Adrenal gland (tissue), 12 donors: Measurements from ENCODE around the gene TAAR5. TPM values are rescaled to one million over a fixed set of nuclear protein-coding genes. Genes with fewer than 3 reads are reported as not detected.

Experiments
- DNase-seq, 7 donors: peaks; one replicate each; pipeline ENCODE4 v3.0.0-alpha.2; 2019 to 2020
- H3K27ac ChIP-seq, 5 donors: fragments of 200-600 bp; sonication (generic) in 4 of 5; 1 replicate in 3 of 5; 2 replicates in 2 of 5; pipeline versions ENCODE4 v1.5.1 to v1.8.0; 2016 to 2020; ENCODE audit warnings: mild to moderate bottlenecking in 1 of 5
- H3K27me3 ChIP-seq: fragments of 200-600 bp; 2 replicates; pipeline ENCODE4 v1.8.0; 2021
- H3K36me3 ChIP-seq, 2 donors: fragments of 200-600 bp; replicated peaks in 1 of 2; 1 replicate in 1 of 2; 2 replicates in 1 of 2; pipeline versions ENCODE4 v1.5.1 to v1.8.0; 2018 to 2022
- H3K4me1 ChIP-seq, 2 donors: fragments of 200-600 bp; replicated peaks in 1 of 2; 1 replicate in 1 of 2; 2 replicates in 1 of 2; pipeline versions ENCODE4 v1.5.1 to v1.8.0; 2018 to 2021
- H3K4me3 ChIP-seq, 4 donors: fragments of 200-600 bp; sonication (generic) in 3 of 4; one replicate each; pipeline ENCODE4 v1.5.1; 2016 to 2018
- H3K9me3 ChIP-seq, 3 donors: fragments of 200-600 bp; sonication (generic) in 1 of 3; replicated peaks in 1 of 3; 1 replicate in 2 of 3; 2 replicates in 1 of 3; pipeline versions ENCODE4 v1.5.1 to v1.8.0; 2016 to 2021
- POLR2A ChIP-seq, 2 donors: fragments of 450-650 bp; IDR thresholded peaks; one replicate each; pipeline ENCODE4 v1.6.1; 2017; ENCODE audit warnings: antibody characterized with exemption in 2 of 2, mild to moderate bottlenecking in 2 of 2, moderate library complexity in 1 of 2
- WGBS, 4 donors: extraction: QIAGEN DNeasy Blood & Tissue Kit in 2 of 4; methylation state at CpG; one replicate each; pipeline versions ENCODE4 v1.1.5 to v1.1.7; 2013 to 2017; 5-methylcytosine and 5-hydroxymethylcytosine counted together
- intact Hi-C, 2 donors: fragments of 100-400 bp; cut with DNase I; formaldehyde crosslinking; loops; one replicate each; pipeline versions ENCODE4 v1.14.1 to v1.15.0; 2022 to 2023
- polyA plus RNA-seq, 3 donors: library from polyadenylated mRNA; stranded (reverse); fragments of 200-250 nt in 2 of 3; fragments of 350-450 nt in 1 of 3; fragmentation: Illumina TruSeq in 1 of 3; extraction: RNeasy Lipid Tissue Mini Kit (QIAGEN cat#74804) in 1 of 3; gene quantifications; one replicate each; pipeline ENCODE4 v1.2.3, GENCODE V29; 2013 to 2014
- total RNA-seq, 9 donors: library from RNA; depleted of rRNA in 4 of 9; stranded (reverse); fragments of >200 nt in 4 of 9; fragments of 120-200 nt in 1 of 9; fragmentation: NEBNext Ultra II Directional in 1 of 9; extraction: Animal tissue kit (Norgen Biotek cat#: 25700) in 1 of 9; gene quantifications; one replicate each; pipeline versions ENCODE4 v1.1.0 to v1.2.4, GENCODE V29; 2013 to 2023
- TF ChIP-seq, protein P1 (sequence below), 6 experiments: fragments of 450-650 bp in 4 of 6; fragments of 200-600 bp in 2 of 6; sonication (generic) in 1 of 6; IDR thresholded peaks; 1 replicate in 5 of 6; 2 replicates in 1 of 6; pipeline versions ENCODE4 v1.5.1 to v1.8.0; 2016 to 2021; ENCODE audit warnings: antibody characterized with exemption in 6 of 6, mild to moderate bottlenecking in 2 of 6, moderate library complexity in 1 of 6
- donor health status: healthy with polysubstance abuse.
- donor health status: Bipolar disorder and iron deficiency.
- donor health status: DM: yes; HTN: yes; CAD: no.
- donor health status: DM: no; HTN: no; CAD: no.
- donor health status: DM: no; HTN: no; CAD: no.
- donor health status: DM: yes; HTN: yes; CAD: no.

The TAAR5 gene
- total and polyA plus RNA-seq, 12 donors: not detected

DNA sequence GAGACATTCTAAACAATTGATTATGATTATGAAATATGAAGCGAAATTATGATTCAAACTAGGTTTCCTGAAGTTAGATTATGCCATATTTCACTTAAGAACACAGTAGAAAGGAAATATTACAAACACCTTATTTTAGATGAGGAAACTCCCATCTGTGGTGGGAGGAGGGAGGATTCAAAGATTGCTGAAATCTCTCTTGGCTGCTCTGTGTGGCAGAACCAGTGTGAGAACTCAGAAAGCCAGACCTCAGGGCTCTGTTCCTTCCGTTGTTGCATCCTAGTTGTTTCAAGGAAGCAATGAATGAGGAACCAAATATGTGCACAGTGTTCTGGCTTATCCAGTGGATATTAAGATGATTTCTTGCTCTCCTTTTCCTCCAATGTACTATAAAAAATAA, 2.1 kb downstream of the TAAR5 start:
- Histone ChIP-seq H3K27ac (no peak overlapping the region), H3K36me3 (no peaks in the 10 kb centered on the region), H3K4me1 (no peaks in the 10 kb centered on the region), H3K4me3 (no peak overlapping the region), H3K9me3 (no peaks in the 10 kb centered on the region), H3K27me3 (no peaks in the 10 kb centered on the region)
- intact Hi-C loops: no loop called here
- peak in 1 of 7 donors; percentile 14 for DNase-seq
- WGBS, 4 donors: 41 to 55% (median 52%) methylated on average over 2 of the region's 2 CpGs
- TF ChIP-seq, protein P1, sequence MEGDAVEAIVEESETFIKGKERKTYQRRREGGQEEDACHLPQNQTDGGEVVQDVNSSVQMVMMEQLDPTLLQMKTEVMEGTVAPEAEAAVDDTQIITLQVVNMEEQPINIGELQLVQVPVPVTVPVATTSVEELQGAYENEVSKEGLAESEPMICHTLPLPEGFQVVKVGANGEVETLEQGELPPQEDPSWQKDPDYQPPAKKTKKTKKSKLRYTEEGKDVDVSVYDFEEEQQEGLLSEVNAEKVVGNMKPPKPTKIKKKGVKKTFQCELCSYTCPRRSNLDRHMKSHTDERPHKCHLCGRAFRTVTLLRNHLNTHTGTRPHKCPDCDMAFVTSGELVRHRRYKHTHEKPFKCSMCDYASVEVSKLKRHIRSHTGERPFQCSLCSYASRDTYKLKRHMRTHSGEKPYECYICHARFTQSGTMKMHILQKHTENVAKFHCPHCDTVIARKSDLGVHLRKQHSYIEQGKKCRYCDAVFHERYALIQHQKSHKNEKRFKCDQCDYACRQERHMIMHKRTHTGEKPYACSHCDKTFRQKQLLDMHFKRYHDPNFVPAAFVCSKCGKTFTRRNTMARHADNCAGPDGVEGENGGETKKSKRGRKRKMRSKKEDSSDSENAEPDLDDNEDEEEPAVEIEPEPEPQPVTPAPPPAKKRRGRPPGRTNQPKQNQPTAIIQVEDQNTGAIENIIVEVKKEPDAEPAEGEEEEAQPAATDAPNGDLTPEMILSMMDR (IDR thresholded peaks at IDR 0.05): no peak
- no peak for TF ChIP-seq POLR2A (IDR thresholded peaks at IDR 0.05)

DNA sequence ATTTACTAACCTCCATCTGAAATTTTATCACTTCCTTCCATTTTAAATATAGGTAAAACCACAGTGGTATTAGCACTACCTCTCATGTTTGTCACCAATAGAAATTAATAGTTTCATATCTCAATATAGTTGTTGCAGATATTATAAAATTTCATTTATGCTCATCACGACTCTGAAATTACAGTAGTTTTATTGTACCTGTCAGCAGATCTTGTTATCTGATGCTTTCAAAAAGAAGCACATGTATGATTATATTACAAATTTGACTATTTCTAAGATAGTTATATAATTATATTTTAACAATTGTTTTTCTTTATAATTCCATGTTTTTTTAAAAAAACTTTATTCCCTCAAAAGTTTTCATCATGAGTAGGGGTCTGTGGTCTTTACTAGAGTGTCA, 4.8 kb downstream of the TAAR5 start:
- intact Hi-C loops: no loop called here
- H3K4me3 ChIP-seq: no peak overlapping the region
- no peak for DNase-seq
- H3K4me1 ChIP-seq: no peaks in the 10 kb centered on the region
- no peaks in the 10 kb centered on the region for H3K9me3 ChIP-seq
- no peak overlapping the region for H3K27ac ChIP-seq
- TF ChIP-seq POLR2A (IDR thresholded peaks at IDR 0.05): no peak
- TF ChIP-seq, protein P1 (IDR thresholded peaks at IDR 0.05): no peak
- no peaks in the 10 kb centered on the region for H3K27me3 ChIP-seq
- WGBS, 4 donors: 58 to 76% (median 70%) methylated on average over 1 of the region's 1 CpG
- H3K36me3 ChIP-seq: no peaks in the 10 kb centered on the region

DNA sequence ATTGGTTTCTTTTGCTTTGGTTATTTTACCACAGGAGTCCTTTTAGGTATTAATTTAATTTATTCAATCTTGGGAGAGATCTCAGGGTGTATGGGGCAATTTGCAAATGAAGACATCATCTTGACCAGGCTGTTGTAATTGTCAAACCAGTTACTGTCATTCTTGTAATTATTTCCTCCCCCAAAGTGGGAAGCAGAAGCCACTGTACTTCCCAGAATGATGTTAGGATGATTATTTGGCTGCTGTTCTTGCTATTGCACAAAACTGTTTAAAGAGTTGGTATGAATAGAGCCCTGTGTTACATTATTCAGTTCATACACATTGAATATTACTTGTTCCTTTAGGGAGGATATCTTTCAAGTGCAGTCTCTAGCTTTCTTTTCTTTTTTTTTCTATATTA, 17.8 kb downstream of the TAAR5 start:
- no peaks in the 10 kb centered on the region for H3K9me3 ChIP-seq
- H3K27ac ChIP-seq: no peak overlapping the region
- no peaks in the 10 kb centered on the region for H3K36me3 ChIP-seq
- TF ChIP-seq POLR2A (IDR thresholded peaks at IDR 0.05): no peak
- TF ChIP-seq, protein P1 (IDR thresholded peaks at IDR 0.05): no peak
- intact Hi-C loops: no loop called here
- DNase-seq: no peak
- H3K4me1 ChIP-seq: no peaks in the 10 kb centered on the region
- H3K27me3 ChIP-seq: peaks cover 14% of the 10 kb centered on the region
- H3K4me3 ChIP-seq: no peak overlapping the region

DNA sequence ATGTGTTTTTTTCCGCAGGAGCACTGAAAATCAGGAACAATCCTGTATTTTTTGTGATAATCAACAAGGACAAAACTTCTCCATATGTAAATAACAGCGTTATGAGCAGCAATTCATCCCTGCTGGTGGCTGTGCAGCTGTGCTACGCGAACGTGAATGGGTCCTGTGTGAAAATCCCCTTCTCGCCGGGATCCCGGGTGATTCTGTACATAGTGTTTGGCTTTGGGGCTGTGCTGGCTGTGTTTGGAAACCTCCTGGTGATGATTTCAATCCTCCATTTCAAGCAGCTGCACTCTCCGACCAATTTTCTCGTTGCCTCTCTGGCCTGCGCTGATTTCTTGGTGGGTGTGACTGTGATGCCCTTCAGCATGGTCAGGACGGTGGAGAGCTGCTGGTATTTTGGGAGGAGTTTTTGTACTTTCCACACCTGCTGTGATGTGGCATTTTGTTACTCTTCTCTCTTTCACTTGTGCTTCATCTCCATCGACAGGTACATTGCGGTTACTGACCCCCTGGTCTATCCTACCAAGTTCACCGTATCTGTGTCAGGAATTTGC, 19.2 kb downstream of the TAAR5 start, which contains the start of gene TAAR6:
Gene TAAR6 (plus strand): TSS at position 102 of the 557 bp plus-strand sequence. CDS start 0 bp downstream, at position 102.
- H3K27ac ChIP-seq: no peak within 1 kb of the TSS
- H3K4me3 ChIP-seq: no peak within 1 kb of the TSS
- no peaks in the 10 kb centered on the region for H3K9me3 ChIP-seq
- intact Hi-C loops: no loop called here
- H3K27me3 ChIP-seq: peaks cover 14% of the 10 kb centered on the region
- TF ChIP-seq POLR2A (IDR thresholded peaks at IDR 0.05): no peak
- TF ChIP-seq, protein P1 (IDR thresholded peaks at IDR 0.05): no peak
- no peaks in the 10 kb centered on the region for H3K36me3 ChIP-seq
- H3K4me1 ChIP-seq: no peaks in the 10 kb centered on the region
- DNase-seq: no peak
- WGBS, 4 donors: 76 to 80% (median 77%) methylated on average over 15 of the region's 15 CpGs
